HEK293 (cell line): ENCODE data around the gene TUT4.

Experiments used
- CTCF ChIA-PET: fragments of 350-600 bp; formaldehyde crosslinking; extraction: SDS; loops from one replicate; lab custom pipeline; 2021; ENCODE audit warnings: antibody characterized with exemption; lab: Yijun Ruan, JAX
- POLR2A ChIA-PET: fragments of 300-600 bp; formaldehyde crosslinking; extraction: SDS; loops from one replicate; lab custom pipeline; 2020; ENCODE audit warnings: antibody characterized with exemption, inconsistent platforms; lab: Yijun Ruan, JAX
- H3K27ac ChIP-seq: fragments of 200-500 bp; sonication (Bioruptor generic); 2 replicates; pipeline ENCODE4 v1.5.1; 2014; ENCODE audit warnings: low read depth, low read length, control low read depth, inconsistent platforms; ENCODE audit errors: extremely low read depth
- H3K36me3 ChIP-seq, 2 experiments: fragments of 200-500 bp in 1 of 2; sonication (Bioruptor generic) in 1 of 2; 1 replicate in 1 of 2; 2 replicates in 1 of 2; pipeline ENCODE4 v1.5.1; 2014 to 2017; ENCODE audit warnings: inconsistent platforms in 2 of 2, low read length in 2 of 2; ENCODE audit not compliant: control insufficient read depth in 2 of 2, insufficient read depth in 1 of 2
- H3K4me1 ChIP-seq: fragments of 200-500 bp; sonication (Bioruptor generic); 2 replicates; pipeline ENCODE4 v1.5.1; 2014; ENCODE audit warnings: mild to moderate bottlenecking, low read length, inconsistent platforms; ENCODE audit not compliant: control insufficient read depth, insufficient read depth
- H3K4me3 ChIP-seq: 2 replicates; pipeline ENCODE4 v1.5.1; 2011; ENCODE audit warnings: low read depth, mild to moderate bottlenecking, control low read depth, low read length, moderate library complexity
- H3K9me3 ChIP-seq: fragments of 200-500 bp; sonication (Bioruptor generic); 2 replicates; pipeline ENCODE4 v1.5.1; 2014; ENCODE audit warnings: low read depth, low read length, inconsistent platforms; ENCODE audit not compliant: control insufficient read depth, insufficient read depth
- GLI2 ChIP-seq: fragments of 450-650 bp; formaldehyde crosslinking; IDR thresholded peaks from 2 replicates; pipeline ENCODE4; 2017; ENCODE audit warnings: missing biosample characterization, missing genetic modification characterization, low read depth, borderline replicate concordance
- GLIS2 ChIP-seq: fragments of 450-650 bp; formaldehyde crosslinking; IDR thresholded peaks from 2 replicates; pipeline ENCODE4 v1.5.1; 2016; ENCODE audit warnings: missing biosample characterization, missing genetic modification characterization
- SP2 ChIP-seq: fragments of 450-650 bp; formaldehyde crosslinking; IDR thresholded peaks from 2 replicates; pipeline ENCODE4 v1.5.1; 2016; ENCODE audit warnings: missing biosample characterization, missing genetic modification characterization
- ZBTB8A ChIP-seq: fragments of 450-650 bp; formaldehyde crosslinking; IDR thresholded peaks from 2 replicates; pipeline ENCODE4 v1.5.1; 2016; ENCODE audit warnings: missing biosample characterization, missing genetic modification characterization
- ZFHX2 ChIP-seq: fragments of 450-650 bp; formaldehyde crosslinking; conservative IDR thresholded peaks from 2 replicates; pipeline ENCODE4 v1.5.1; 2016; ENCODE audit warnings: missing biosample characterization, missing genetic modification characterization
- ZNF10 ChIP-seq: fragments of 450-650 bp; formaldehyde crosslinking; IDR thresholded peaks from 2 replicates; pipeline ENCODE4 v1.5.1; 2017; ENCODE audit warnings: missing biosample characterization, missing genetic modification characterization
- ZNF121 ChIP-seq: fragments of 450-650 bp; formaldehyde crosslinking; IDR thresholded peaks from 2 replicates; pipeline ENCODE4 v1.5.1; 2016; ENCODE audit warnings: missing biosample characterization, missing genetic modification characterization
- ZNF140 ChIP-seq: fragments of 450-650 bp; formaldehyde crosslinking; IDR thresholded peaks from 2 replicates; pipeline ENCODE4 v1.5.1; 2016; ENCODE audit warnings: missing biosample characterization, missing genetic modification characterization
- ZNF2 ChIP-seq: fragments of 450-650 bp; formaldehyde crosslinking; IDR thresholded peaks from 2 replicates; pipeline ENCODE4 v1.5.1; 2016; ENCODE audit warnings: missing biosample characterization, missing genetic modification characterization
- ZNF544 ChIP-seq: fragments of 450-650 bp; formaldehyde crosslinking; IDR thresholded peaks from 2 replicates; pipeline ENCODE4 v1.5.0; 2017; ENCODE audit warnings: missing biosample characterization, missing genetic modification characterization
- ZNF549 ChIP-seq: fragments of 450-650 bp; IDR thresholded peaks from 2 replicates; pipeline ENCODE4 v1.5.1; 2018; ENCODE audit warnings: missing biosample characterization, missing genetic modification characterization, mild to moderate bottlenecking, inconsistent platforms, moderate library complexity
- ZNF555 ChIP-seq: fragments of 450-650 bp; formaldehyde crosslinking; conservative IDR thresholded peaks from 2 replicates; pipeline ENCODE4 v1.5.1; 2017; ENCODE audit warnings: missing biosample characterization, mild to moderate bottlenecking, missing genetic modification characterization, inconsistent platforms
- ZNF558 ChIP-seq: fragments of 450-650 bp; formaldehyde crosslinking; IDR thresholded peaks from 2 replicates; pipeline ENCODE4 v1.5.1; 2016; ENCODE audit warnings: missing biosample characterization, missing genetic modification characterization
- ZNF654 ChIP-seq: fragments of 450-650 bp; formaldehyde crosslinking; IDR thresholded peaks from 2 replicates; pipeline ENCODE4 v1.5.1; 2016; ENCODE audit warnings: low read depth, missing biosample characterization, missing genetic modification characterization
- ZNF660 ChIP-seq: fragments of 450-650 bp; IDR thresholded peaks from 2 replicates; pipeline ENCODE4 v1.5.1; 2018; ENCODE audit warnings: missing biosample characterization, mild to moderate bottlenecking, missing genetic modification characterization
- ZNF776 ChIP-seq: fragments of 450-650 bp; formaldehyde crosslinking; IDR thresholded peaks from 2 replicates; pipeline ENCODE4 v1.5.0; 2017; ENCODE audit warnings: missing biosample characterization, missing genetic modification characterization, borderline replicate concordance
- ZNF791 ChIP-seq: fragments of 450-650 bp; formaldehyde crosslinking; IDR thresholded peaks from 2 replicates; pipeline ENCODE4 v1.5.1; 2016; ENCODE audit warnings: missing biosample characterization, missing genetic modification characterization
- TF ChIP-seq, protein P1 (sequence below): fragments of 450-650 bp; formaldehyde crosslinking; IDR thresholded peaks from 2 replicates; pipeline ENCODE4 v1.5.1; 2016; ENCODE audit warnings: missing biosample characterization, missing genetic modification characterization, borderline replicate concordance
- TF ChIP-seq, protein P2 (sequence below): fragments of 450-650 bp; formaldehyde crosslinking; IDR thresholded peaks from 2 replicates; pipeline ENCODE4 v1.5.1; 2016; ENCODE audit warnings: missing biosample characterization, missing genetic modification characterization, borderline replicate concordance
- TF ChIP-seq, protein P3 (sequence below): fragments of 450-650 bp; formaldehyde crosslinking; IDR thresholded peaks from 2 replicates; pipeline ENCODE4 v1.5.1; 2016; ENCODE audit warnings: missing biosample characterization, missing genetic modification characterization, low read depth
- TF ChIP-seq, protein P4 (sequence below): fragments of 450-650 bp; formaldehyde crosslinking; IDR thresholded peaks from 2 replicates; pipeline ENCODE4 v1.5.1; 2016; ENCODE audit warnings: missing biosample characterization, missing genetic modification characterization
- TF ChIP-seq, protein P5 (sequence below): fragments of 450-650 bp; formaldehyde crosslinking; IDR thresholded peaks from 2 replicates; pipeline ENCODE4 v1.5.1; 2017; ENCODE audit warnings: missing biosample characterization, mild to moderate bottlenecking, missing genetic modification characterization, moderate library complexity

Gene TUT4

DNA sequence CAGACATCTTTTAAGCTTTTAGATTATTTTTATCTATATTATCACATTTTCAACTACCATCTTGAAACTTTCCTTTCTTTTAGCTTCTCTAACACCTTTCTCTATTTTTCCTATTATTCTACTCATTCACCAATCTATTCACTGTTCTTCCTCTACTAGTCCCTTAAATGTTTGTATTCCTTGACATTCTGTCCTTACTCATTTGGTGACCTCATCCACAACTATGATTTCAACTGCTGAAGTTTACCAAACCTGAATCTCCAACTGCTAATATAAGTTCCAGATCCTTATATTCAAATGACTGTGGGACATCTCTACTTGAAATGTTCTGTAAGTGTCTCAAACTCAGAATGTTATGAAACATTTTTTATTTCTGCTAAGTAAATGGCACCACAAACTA lies 49.2 kb downstream of the TUT4 start:
- H3K4me1 ChIP-seq = no peaks in the 10 kb centered on the region
- CTCF ChIA-PET = no interaction called here
- no peak overlapping the region for H3K27ac ChIP-seq
- H3K36me3 ChIP-seq = peaks cover 11 to 24% of the 10 kb centered on the region in 2 experiments
- H3K4me3 ChIP-seq = no peak overlapping the region
- TF ChIP-seq ZNF10 (tag by site-specific recombination) = peak; percentile 47; the same call in 1 of the 2 replicates
- no peak for TF ChIP-seq ZFHX2 (tag by site-specific recombination)
- TF ChIP-seq, protein P1, sequence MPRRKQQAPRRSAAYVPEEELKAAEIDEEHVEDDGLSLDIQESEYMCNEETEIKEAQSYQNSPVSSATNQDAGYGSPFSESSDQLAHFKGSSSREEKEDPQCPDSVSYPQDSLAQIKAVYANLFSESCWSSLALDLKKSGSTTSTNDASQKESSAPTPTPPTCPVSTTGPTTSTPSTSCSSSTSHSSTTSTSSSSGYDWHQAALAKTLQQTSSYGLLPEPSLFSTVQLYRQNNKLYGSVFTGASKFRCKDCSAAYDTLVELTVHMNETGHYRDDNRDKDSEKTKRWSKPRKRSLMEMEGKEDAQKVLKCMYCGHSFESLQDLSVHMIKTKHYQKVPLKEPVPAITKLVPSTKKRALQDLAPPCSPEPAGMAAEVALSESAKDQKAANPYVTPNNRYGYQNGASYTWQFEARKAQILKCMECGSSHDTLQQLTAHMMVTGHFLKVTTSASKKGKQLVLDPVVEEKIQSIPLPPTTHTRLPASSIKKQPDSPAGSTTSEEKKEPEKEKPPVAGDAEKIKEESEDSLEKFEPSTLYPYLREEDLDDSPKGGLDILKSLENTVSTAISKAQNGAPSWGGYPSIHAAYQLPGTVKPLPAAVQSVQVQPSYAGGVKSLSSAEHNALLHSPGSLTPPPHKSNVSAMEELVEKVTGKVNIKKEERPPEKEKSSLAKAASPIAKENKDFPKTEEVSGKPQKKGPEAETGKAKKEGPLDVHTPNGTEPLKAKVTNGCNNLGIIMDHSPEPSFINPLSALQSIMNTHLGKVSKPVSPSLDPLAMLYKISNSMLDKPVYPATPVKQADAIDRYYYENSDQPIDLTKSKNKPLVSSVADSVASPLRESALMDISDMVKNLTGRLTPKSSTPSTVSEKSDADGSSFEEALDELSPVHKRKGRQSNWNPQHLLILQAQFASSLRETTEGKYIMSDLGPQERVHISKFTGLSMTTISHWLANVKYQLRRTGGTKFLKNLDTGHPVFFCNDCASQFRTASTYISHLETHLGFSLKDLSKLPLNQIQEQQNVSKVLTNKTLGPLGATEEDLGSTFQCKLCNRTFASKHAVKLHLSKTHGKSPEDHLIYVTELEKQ (tag by site-specific recombination) = no peak
- TF ChIP-seq ZNF140 (tag by site-specific recombination) = no peak
- TF ChIP-seq ZNF555 (tag by site-specific recombination) = no peak
- no peak for TF ChIP-seq ZNF2 (tag by site-specific recombination)
- no peak for TF ChIP-seq SP2 (tag by site-specific recombination)
- TF ChIP-seq, protein P2, sequence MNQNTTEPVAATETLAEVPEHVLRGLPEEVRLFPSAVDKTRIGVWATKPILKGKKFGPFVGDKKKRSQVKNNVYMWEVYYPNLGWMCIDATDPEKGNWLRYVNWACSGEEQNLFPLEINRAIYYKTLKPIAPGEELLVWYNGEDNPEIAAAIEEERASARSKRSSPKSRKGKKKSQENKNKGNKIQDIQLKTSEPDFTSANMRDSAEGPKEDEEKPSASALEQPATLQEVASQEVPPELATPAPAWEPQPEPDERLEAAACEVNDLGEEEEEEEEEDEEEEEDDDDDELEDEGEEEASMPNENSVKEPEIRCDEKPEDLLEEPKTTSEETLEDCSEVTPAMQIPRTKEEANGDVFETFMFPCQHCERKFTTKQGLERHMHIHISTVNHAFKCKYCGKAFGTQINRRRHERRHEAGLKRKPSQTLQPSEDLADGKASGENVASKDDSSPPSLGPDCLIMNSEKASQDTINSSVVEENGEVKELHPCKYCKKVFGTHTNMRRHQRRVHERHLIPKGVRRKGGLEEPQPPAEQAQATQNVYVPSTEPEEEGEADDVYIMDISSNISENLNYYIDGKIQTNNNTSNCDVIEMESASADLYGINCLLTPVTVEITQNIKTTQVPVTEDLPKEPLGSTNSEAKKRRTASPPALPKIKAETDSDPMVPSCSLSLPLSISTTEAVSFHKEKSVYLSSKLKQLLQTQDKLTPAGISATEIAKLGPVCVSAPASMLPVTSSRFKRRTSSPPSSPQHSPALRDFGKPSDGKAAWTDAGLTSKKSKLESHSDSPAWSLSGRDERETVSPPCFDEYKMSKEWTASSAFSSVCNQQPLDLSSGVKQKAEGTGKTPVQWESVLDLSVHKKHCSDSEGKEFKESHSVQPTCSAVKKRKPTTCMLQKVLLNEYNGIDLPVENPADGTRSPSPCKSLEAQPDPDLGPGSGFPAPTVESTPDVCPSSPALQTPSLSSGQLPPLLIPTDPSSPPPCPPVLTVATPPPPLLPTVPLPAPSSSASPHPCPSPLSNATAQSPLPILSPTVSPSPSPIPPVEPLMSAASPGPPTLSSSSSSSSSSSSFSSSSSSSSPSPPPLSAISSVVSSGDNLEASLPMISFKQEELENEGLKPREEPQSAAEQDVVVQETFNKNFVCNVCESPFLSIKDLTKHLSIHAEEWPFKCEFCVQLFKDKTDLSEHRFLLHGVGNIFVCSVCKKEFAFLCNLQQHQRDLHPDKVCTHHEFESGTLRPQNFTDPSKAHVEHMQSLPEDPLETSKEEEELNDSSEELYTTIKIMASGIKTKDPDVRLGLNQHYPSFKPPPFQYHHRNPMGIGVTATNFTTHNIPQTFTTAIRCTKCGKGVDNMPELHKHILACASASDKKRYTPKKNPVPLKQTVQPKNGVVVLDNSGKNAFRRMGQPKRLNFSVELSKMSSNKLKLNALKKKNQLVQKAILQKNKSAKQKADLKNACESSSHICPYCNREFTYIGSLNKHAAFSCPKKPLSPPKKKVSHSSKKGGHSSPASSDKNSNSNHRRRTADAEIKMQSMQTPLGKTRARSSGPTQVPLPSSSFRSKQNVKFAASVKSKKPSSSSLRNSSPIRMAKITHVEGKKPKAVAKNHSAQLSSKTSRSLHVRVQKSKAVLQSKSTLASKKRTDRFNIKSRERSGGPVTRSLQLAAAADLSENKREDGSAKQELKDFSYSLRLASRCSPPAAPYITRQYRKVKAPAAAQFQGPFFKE (tag by site-specific recombination) = no peak
- no peak for TF ChIP-seq GLIS2
- TF ChIP-seq, protein P3, sequence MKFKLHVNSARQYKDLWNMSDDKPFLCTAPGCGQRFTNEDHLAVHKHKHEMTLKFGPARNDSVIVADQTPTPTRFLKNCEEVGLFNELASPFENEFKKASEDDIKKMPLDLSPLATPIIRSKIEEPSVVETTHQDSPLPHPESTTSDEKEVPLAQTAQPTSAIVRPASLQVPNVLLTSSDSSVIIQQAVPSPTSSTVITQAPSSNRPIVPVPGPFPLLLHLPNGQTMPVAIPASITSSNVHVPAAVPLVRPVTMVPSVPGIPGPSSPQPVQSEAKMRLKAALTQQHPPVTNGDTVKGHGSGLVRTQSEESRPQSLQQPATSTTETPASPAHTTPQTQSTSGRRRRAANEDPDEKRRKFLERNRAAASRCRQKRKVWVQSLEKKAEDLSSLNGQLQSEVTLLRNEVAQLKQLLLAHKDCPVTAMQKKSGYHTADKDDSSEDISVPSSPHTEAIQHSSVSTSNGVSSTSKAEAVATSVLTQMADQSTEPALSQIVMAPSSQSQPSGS (tag by site-specific recombination) = peak; percentile 52; the same call in 1 of the 2 replicates
- no peak for TF ChIP-seq GLI2 (tag by site-specific recombination)
- POLR2A ChIA-PET = no interaction called here
- no peaks in the 10 kb centered on the region for H3K9me3 ChIP-seq

DNA sequence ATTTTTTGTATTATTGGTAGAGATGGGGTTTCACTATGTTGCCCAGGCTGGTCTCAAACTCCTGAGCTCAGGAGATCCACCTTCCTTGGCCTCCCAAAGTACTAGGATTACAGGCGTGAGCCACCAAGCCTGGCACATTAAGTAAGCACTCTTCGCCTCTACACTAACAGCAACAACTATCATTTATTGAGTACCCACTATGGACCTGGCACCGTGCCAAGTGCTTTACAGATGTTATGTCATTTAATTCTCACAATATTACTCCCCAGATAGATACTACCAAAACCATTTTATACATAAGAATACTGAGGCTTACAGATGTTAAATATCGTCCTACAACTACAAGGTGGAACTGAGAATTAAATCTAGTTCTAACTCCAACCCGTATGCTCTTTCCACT lies 50.1 kb downstream of the TUT4 start:
- H3K9me3 ChIP-seq = no peaks in the 10 kb centered on the region
- H3K27ac ChIP-seq = no peak overlapping the region
- ChIA-PET POLR2A (no interaction called here), CTCF (no interaction called here)
- no peaks in the 10 kb centered on the region for H3K4me1 ChIP-seq
- no peak overlapping the region for H3K4me3 ChIP-seq
- H3K36me3 ChIP-seq = peaks cover 11 to 24% of the 10 kb centered on the region in 2 experiments
- TF ChIP-seq ZNF654 (tag by site-specific recombination) = no peak
- no peak for TF ChIP-seq ZNF776 (tag by site-specific recombination)
- no peak for TF ChIP-seq ZNF121
- TF ChIP-seq ZNF791 (tag by site-specific recombination) = no peak
- no peak; the same call in none of the 2 replicates for TF ChIP-seq ZNF549
- peak; percentile 66; the same call in 1 of the 2 replicates for TF ChIP-seq ZNF660 (tag by site-specific recombination)
- TF ChIP-seq, protein P4, sequence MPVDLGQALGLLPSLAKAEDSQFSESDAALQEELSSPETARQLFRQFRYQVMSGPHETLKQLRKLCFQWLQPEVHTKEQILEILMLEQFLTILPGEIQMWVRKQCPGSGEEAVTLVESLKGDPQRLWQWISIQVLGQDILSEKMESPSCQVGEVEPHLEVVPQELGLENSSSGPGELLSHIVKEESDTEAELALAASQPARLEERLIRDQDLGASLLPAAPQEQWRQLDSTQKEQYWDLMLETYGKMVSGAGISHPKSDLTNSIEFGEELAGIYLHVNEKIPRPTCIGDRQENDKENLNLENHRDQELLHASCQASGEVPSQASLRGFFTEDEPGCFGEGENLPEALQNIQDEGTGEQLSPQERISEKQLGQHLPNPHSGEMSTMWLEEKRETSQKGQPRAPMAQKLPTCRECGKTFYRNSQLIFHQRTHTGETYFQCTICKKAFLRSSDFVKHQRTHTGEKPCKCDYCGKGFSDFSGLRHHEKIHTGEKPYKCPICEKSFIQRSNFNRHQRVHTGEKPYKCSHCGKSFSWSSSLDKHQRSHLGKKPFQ (tag by site-specific recombination) = no peak
- TF ChIP-seq ZNF558 (tag by site-specific recombination) = no peak
- TF ChIP-seq, protein P5, sequence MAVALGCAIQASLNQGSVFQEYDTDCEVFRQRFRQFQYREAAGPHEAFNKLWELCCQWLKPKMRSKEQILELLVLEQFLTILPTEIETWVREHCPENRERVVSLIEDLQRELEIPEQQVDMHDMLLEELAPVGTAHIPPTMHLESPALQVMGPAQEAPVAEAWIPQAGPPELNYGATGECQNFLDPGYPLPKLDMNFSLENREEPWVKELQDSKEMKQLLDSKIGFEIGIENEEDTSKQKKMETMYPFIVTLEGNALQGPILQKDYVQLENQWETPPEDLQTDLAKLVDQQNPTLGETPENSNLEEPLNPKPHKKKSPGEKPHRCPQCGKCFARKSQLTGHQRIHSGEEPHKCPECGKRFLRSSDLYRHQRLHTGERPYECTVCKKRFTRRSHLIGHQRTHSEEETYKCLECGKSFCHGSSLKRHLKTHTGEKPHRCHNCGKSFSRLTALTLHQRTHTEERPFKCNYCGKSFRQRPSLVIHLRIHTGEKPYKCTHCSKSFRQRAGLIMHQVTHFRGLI (tag by site-specific recombination) = no peak
- TF ChIP-seq ZNF544 (tag by site-specific recombination) = peak; percentile 85
- TF ChIP-seq ZBTB8A (tag by site-specific recombination) = no peak
